Measurements from ENCODE around the gene STIP1.

STIP1 gene

GRCh38 chr11:64185693-64186491, at the start of gene STIP1:
STIP1 (plus strand) TSS chr11:64186171; CDS start chr11:64186262, 91 bp downstream.
- peak; percentile 100 for DNase-seq

GRCh38 chr11:64136765-64137441, 49.1 kb upstream of the STIP1 start:
- DNase-seq: no peak

- no peak for DNase-seq
Measured at GRCh38 chr11:64138398-64138797, 47.6 kb upstream of the STIP1 start.

- DNase-seq: no peak
Measured at GRCh38 chr11:64139049-64139448, 46.9 kb upstream of the STIP1 start.

GRCh38 chr11:64140082-64140481, 45.9 kb upstream of the STIP1 start:
- no peak for DNase-seq

- no peak for DNase-seq
Measured at GRCh38 chr11:64141081-64141783, 44.7 kb upstream of the STIP1 start.

GRCh38 chr11:64144587-64145472, 41.1 kb upstream of the STIP1 start:
- no peak for DNase-seq

- peak; percentile 18 for DNase-seq
Measured at GRCh38 chr11:64146036-64146955, 39.7 kb upstream of the STIP1 start.

- DNase-seq: peak; percentile 95
Measured at GRCh38 chr11:64148226-64148916, 37.6 kb upstream of the STIP1 start.

GRCh38 chr11:64148917-64149617, 36.9 kb upstream of the STIP1 start:
- no peak for DNase-seq

- no peak for DNase-seq
Measured at GRCh38 chr11:64150051-64150450, 35.9 kb upstream of the STIP1 start.

- peak; percentile 63 for DNase-seq
Measured at GRCh38 chr11:64150481-64151239, 35.3 kb upstream of the STIP1 start.

- DNase-seq: no peak
Measured at GRCh38 chr11:64151337-64151736, 34.6 kb upstream of the STIP1 start.

GRCh38 chr11:64152841-64153691, 32.9 kb upstream of the STIP1 start:
- DNase-seq: peak; percentile 40

GRCh38 chr11:64153812-64154211, 32.2 kb upstream of the STIP1 start:
- DNase-seq: no peak

- no peak for DNase-seq
Measured at GRCh38 chr11:64156235-64157011, 29.5 kb upstream of the STIP1 start.

- DNase-seq: no peak
Measured at GRCh38 chr11:64157631-64158394, 28.2 kb upstream of the STIP1 start.

Data from COR-L47 (cell line).